B cell (primary cell): ENCODE results near the gene NOS3. TPM values are rescaled to one million over a fixed set of nuclear protein-coding genes. Genes with fewer than 3 reads are reported as not detected.

ENCODE experiments used
- ATAC-seq: fragments of 200-7000 bp; cut with Tn5 transposase; one replicate; pipeline ENCODE4 v1.10.0; 2021; ENCODE audit warnings: low read depth, mild to moderate bottlenecking, moderate number of reproducible peaks, moderate library complexity
- CTCF ChIA-PET: fragments of 350-600 bp; sonication (Branson Sonifier 250); formaldehyde crosslinking; loops from one replicate; lab custom pipeline; 2021; ENCODE audit warnings: antibody characterized with exemption, inconsistent platforms; lab: Charles Lee
- POLR2A ChIA-PET: fragments of 350-600 bp; sonication (Branson Sonifier 250); formaldehyde crosslinking; loops from one replicate; lab custom pipeline; 2021; ENCODE audit warnings: antibody characterized with exemption; lab: Charles Lee
- DNase-seq: peaks from one replicate; pipeline ENCODE4 v3.0.0; 2013
- H2AFZ ChIP-seq: 2 replicates; pipeline ENCODE4 v1.6.1; 2012; ENCODE audit warnings: mild to moderate bottlenecking, low read depth, low read length; ENCODE audit not compliant: insufficient read depth, poor library complexity, severe bottlenecking
- H3K27ac ChIP-seq, 2 donors: 1 replicate in 1 of 2; 2 replicates in 1 of 2; pipeline ENCODE4 v1.5.1; 2012 to 2013; ENCODE audit warnings: low read length in 2 of 2, mild to moderate bottlenecking in 2 of 2, moderate library complexity in 1 of 2
- H3K27me3 ChIP-seq, 4 experiments: fragments of 200-600 bp in 1 of 4; sonication (generic) in 1 of 4; replicated peaks in 1 of 4; 1 replicate in 2 of 4; 2 replicates in 2 of 4; pipeline versions ENCODE4 v1.6.1 to v1.7.0; 2013 to 2016; ENCODE audit warnings: low read length in 3 of 4, mild to moderate bottlenecking in 2 of 4, mixed read lengths in 1 of 4, moderate library complexity in 1 of 4; ENCODE audit not compliant: insufficient read depth in 4 of 4, control insufficient read depth in 3 of 4; ENCODE audit errors: control extremely low read depth in 1 of 4
- H3K36me3 ChIP-seq, 2 experiments: replicated peaks in 1 of 2; 1 replicate in 1 of 2; 2 replicates in 1 of 2; pipeline versions ENCODE4 v1.6.1 to v1.7.1; 2013; ENCODE audit warnings: low read length in 1 of 2; ENCODE audit not compliant: insufficient read depth in 2 of 2, control insufficient read depth in 1 of 2; ENCODE audit errors: control extremely low read depth in 1 of 2, extremely low read depth in 1 of 2
- H3K4me1 ChIP-seq, 2 donors: fragments of 200-600 bp in 1 of 2; sonication (generic) in 1 of 2; 1 replicate in 1 of 2; 2 replicates in 1 of 2; pipeline versions ENCODE4 v1.5.1 to v1.6.1; 2013 to 2017; ENCODE audit warnings: low read length in 2 of 2; ENCODE audit not compliant: control insufficient read depth in 2 of 2, insufficient read depth in 2 of 2
- H3K4me2 ChIP-seq: replicated peaks from 2 replicates; pipeline ENCODE3; 2012; ENCODE audit warnings: mild to moderate bottlenecking, low read depth, low read length; ENCODE audit not compliant: poor library complexity, severe bottlenecking
- H3K4me3 ChIP-seq, 5 experiments: fragments of 200-600 bp in 1 of 5; sonication (generic) in 1 of 5; 1 replicate in 3 of 5; 2 replicates in 2 of 5; pipeline versions ENCODE4 v1.5.1 to v1.7.0; 2011 to 2016; ENCODE audit warnings: low read length in 4 of 5, mild to moderate bottlenecking in 4 of 5, low read depth in 2 of 5, control low read depth in 1 of 5, moderate library complexity in 1 of 5; ENCODE audit not compliant: insufficient read depth in 1 of 5; ENCODE audit errors: control extremely low read depth in 1 of 5, extremely low read depth in 1 of 5
- H3K79me2 ChIP-seq: fragments of 200-600 bp; sonication (generic); one replicate; pipeline ENCODE4 v1.6.0; 2016; ENCODE audit warnings: low read length; ENCODE audit not compliant: control insufficient read depth, insufficient read depth
- H3K9ac ChIP-seq: fragments of 200-600 bp; sonication (generic); 2 replicates; pipeline ENCODE4 v1.6.1; 2017; ENCODE audit warnings: mild to moderate bottlenecking, low read length, moderate library complexity
- H3K9me3 ChIP-seq, 3 donors: one replicate each; pipeline versions ENCODE4 v1.6.1 to v1.7.1; 2013; ENCODE audit warnings: low read length in 2 of 3; ENCODE audit not compliant: control insufficient read depth in 2 of 3, insufficient read depth in 1 of 3; ENCODE audit errors: control extremely low read depth in 1 of 3
- H4K20me1 ChIP-seq: 2 replicates; pipeline ENCODE4 v1.6.0; 2012; ENCODE audit warnings: mild to moderate bottlenecking, low read length; ENCODE audit not compliant: insufficient read depth, control insufficient read depth, poor library complexity, severe bottlenecking
- H3K27ac Mint-ChIP-seq: one replicate; pipeline ENCODE4 v1.8.0; 2021; ENCODE audit warnings: mixed read lengths
- H3K27me3 Mint-ChIP-seq: one replicate; pipeline ENCODE4 v1.8.0; 2021; ENCODE audit warnings: mixed read lengths
- H3K4me1 Mint-ChIP-seq: one replicate; pipeline ENCODE4 v1.8.0; 2021; ENCODE audit warnings: mixed read lengths
- H3K4me3 Mint-ChIP-seq: one replicate; pipeline ENCODE4 v1.8.0; 2021; ENCODE audit warnings: mixed read lengths
- H3K9me3 Mint-ChIP-seq: one replicate; pipeline ENCODE4 v1.8.0; 2022; ENCODE audit warnings: mixed read lengths; ENCODE audit not compliant: insufficient read depth
- EZH2 ChIP-seq: IDR thresholded peaks from 2 replicates; pipeline ENCODE4 v1.6.1; 2012; ENCODE audit warnings: borderline replicate concordance, low read depth, mild to moderate bottlenecking, moderate library complexity, low read length; ENCODE audit not compliant: insufficient read depth, poor library complexity, severe bottlenecking
- WGBS: methylation state at CpG from one replicate; pipeline ENCODE4 v1.1.5; 2013; ENCODE audit warnings: missing lambda C conversion rate; ENCODE audit not compliant: insufficient coverage; 5-methylcytosine and 5-hydroxymethylcytosine counted together
- intact Hi-C: fragments of 100-400 bp; cut with micrococcal nuclease; formaldehyde crosslinking; loops from one replicate; pipeline ENCODE4 v1.10.0; 2022
- polyA plus RNA-seq: library from polyadenylated mRNA; depleted of rRNA; stranded (reverse); fragments of >200 nt; gene quantifications from 2 replicates; pipeline ENCODE4 v1.2.3, GENCODE V29; 2012
- total RNA-seq, 2 donors: library from RNA; stranded (reverse); fragments of 120-200 nt in 1 of 2; gene quantifications; 1 replicate in 1 of 2; 2 replicates in 1 of 2; pipeline versions ENCODE4 v1.2.3 to v1.2.4, GENCODE V29; 2013 to 2022
- TF ChIP-seq, protein P1 (sequence below): fragments of 200-600 bp; IDR thresholded peaks from one replicate; pipeline ENCODE4 v1.8.0; 2022; ENCODE audit warnings: antibody characterized with exemption, mild to moderate bottlenecking

NOS3 gene
- total and polyA plus RNA-seq, 2 donors (not counting 1 experiment from before 2014, with no cell fraction given): 0.39 to 0.54 TPM

- CTCF ChIA-PET: interaction anchor here (0.9 to 1.0 kb wide), 2 partner anchors 32 to 79 kb away, joined by 3 read pairs; no protein-coding TSS in a partner anchor
- intact Hi-C loops: loop anchor here (5.0 kb wide), 1 partner anchor 106 kb away; the partner anchor contains the start of genes FASTK and TMUB1
- no peak overlapping the region for H3K27ac ChIP-seq
Observed at GRCh38 chr7:150976529-150977381, 14.1 kb upstream of the NOS3 start.

More at GRCh38 chr7:150976529-150977381, 14.1 kb upstream of the NOS3 start:
- POLR2A ChIA-PET: no interaction called here
- no peak for TF ChIP-seq EZH2
- TF ChIP-seq, protein P1, sequence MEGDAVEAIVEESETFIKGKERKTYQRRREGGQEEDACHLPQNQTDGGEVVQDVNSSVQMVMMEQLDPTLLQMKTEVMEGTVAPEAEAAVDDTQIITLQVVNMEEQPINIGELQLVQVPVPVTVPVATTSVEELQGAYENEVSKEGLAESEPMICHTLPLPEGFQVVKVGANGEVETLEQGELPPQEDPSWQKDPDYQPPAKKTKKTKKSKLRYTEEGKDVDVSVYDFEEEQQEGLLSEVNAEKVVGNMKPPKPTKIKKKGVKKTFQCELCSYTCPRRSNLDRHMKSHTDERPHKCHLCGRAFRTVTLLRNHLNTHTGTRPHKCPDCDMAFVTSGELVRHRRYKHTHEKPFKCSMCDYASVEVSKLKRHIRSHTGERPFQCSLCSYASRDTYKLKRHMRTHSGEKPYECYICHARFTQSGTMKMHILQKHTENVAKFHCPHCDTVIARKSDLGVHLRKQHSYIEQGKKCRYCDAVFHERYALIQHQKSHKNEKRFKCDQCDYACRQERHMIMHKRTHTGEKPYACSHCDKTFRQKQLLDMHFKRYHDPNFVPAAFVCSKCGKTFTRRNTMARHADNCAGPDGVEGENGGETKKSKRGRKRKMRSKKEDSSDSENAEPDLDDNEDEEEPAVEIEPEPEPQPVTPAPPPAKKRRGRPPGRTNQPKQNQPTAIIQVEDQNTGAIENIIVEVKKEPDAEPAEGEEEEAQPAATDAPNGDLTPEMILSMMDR: no peak
- no peaks in the 10 kb centered on the region for H3K79me2 ChIP-seq
- H3K27me3 ChIP-seq: peaks cover 0 to 59% (median 30%) of the 10 kb centered on the region in 4 experiments
- H3K4me3 ChIP-seq: peak overlapping the region in 1 of 5 experiments; percentile 11
- DNase-seq (no peak), ATAC-seq (no peak)
- Mint-ChIP-seq H3K4me3 (peak overlapping the region; percentile 85), H3K9me3 (no peaks in the 10 kb centered on the region), H3K27me3 (peaks cover 31% of the 10 kb centered on the region), H3K4me1 (peaks cover 44% of the 10 kb centered on the region), H3K27ac (peak overlapping the region; percentile 51)
- H4K20me1 ChIP-seq: no peaks in the 10 kb centered on the region
- peaks cover 0 to 30% (median 0%) of the 10 kb centered on the region in 3 donors for H3K9me3 ChIP-seq
- no peaks in the 10 kb centered on the region for H3K36me3 ChIP-seq
- H3K9ac ChIP-seq: no peak overlapping the region
- WGBS: 40% methylated on average over 11 of the region's 13 CpGs
- H2AFZ ChIP-seq: no peak overlapping the region
- H3K4me2 ChIP-seq: peak overlapping the region; percentile 79
- peaks cover 37 to 42% of the 10 kb centered on the region in 2 donors for H3K4me1 ChIP-seq
